SK-N-MC (cell line): ENCODE results near the gene FAM50A.
A peak's percentile ranks its signal among the peaks of the same experiment; 100 is the strongest.
"Not testable (repeated sequence)": the region's sequence is repeated elsewhere in the genome, so short reads cannot be mapped to it uniquely, and the experiment has no call there.

Experiments
- DNase-seq: peaks from one replicate; pipeline ENCODE4 v3.0.0-alpha.2; 2011; ENCODE audit warnings: low read depth, low spot score
- H3K27ac ChIP-seq: fragments of 200-600 bp; sonication (generic); 2 replicates; pipeline ENCODE4 v1.5.1; 2016; ENCODE audit warnings: mixed run types
- H3K36me3 ChIP-seq: fragments of 200-600 bp; sonication (generic); 2 replicates; pipeline ENCODE4 v1.6.1; 2017; ENCODE audit warnings: antibody characterized with exemption, low read length, mixed read lengths; ENCODE audit not compliant: insufficient read depth
- H3K4me3 ChIP-seq: fragments of 200-600 bp; sonication (generic); 2 replicates; pipeline ENCODE4 v1.5.1; 2016
- H3K9ac ChIP-seq: fragments of 200-600 bp; sonication (generic); 2 replicates; pipeline ENCODE4 v1.8.0; 2017; ENCODE audit warnings: mixed run types, mixed read lengths; ENCODE audit not compliant: insufficient read length
- H3K9me3 ChIP-seq: fragments of 200-600 bp; sonication (generic); 2 replicates; pipeline ENCODE4 v1.6.1; 2017; ENCODE audit warnings: low read depth, mild to moderate bottlenecking, antibody characterized with exemption, low read length, moderate library complexity, mixed read lengths
- EZH2 ChIP-seq: fragments of 200-600 bp; sonication (generic); IDR thresholded peaks from one replicate; pipeline ENCODE4 v1.6.1; 2017; ENCODE audit warnings: antibody characterized with exemption
- FOXP2 ChIP-seq: optimal IDR thresholded peaks from 2 replicates; pipeline ENCODE3; 2011; ENCODE audit warnings: mild to moderate bottlenecking, moderate library complexity; ENCODE audit not compliant: insufficient read depth; ENCODE audit errors: extremely low read length, control extremely low read depth
- POLR2AphosphoS5 ChIP-seq: IDR thresholded peaks from 2 replicates; pipeline ENCODE4 v1.6.1; 2012; ENCODE audit warnings: mild to moderate bottlenecking, low read depth, low read length, borderline replicate concordance

FAM50A gene

GRCh38 chrX:154443992-154444754, at the start of gene FAM50A:
Gene FAM50A (plus strand): TSS chrX:154444141. CDS start chrX:154444236, 95 bp downstream.
- Histone ChIP-seq H3K36me3 (peaks cover 4% of the 10 kb centered on the region; the same call in 1 of the 2 replicates), H3K27ac (peak within 1 kb of the TSS; percentile 50; the same call in 1 of the 2 replicates), H3K9me3 (no peaks in the 10 kb centered on the region), H3K9ac (peak within 1 kb of the TSS; percentile 81), H3K4me3 (peak within 1 kb of the TSS; percentile 78)
- DNase-seq: no peak
- TF ChIP-seq FOXP2 (no peak), EZH2 (no peak), POLR2AphosphoS5 (no peak)

GRCh38 chrX:154396363-154396762, 47.6 kb upstream of the FAM50A start:
- H3K4me3 ChIP-seq, H3K27ac ChIP-seq, H3K9me3 ChIP-seq, DNase-seq, H3K9ac ChIP-seq: not testable (repeated sequence)
- peaks cover 26% of the 10 kb centered on the region for H3K36me3 ChIP-seq

GRCh38 chrX:154396973-154397887, 46.7 kb upstream of the FAM50A start:
- Histone ChIP-seq H3K4me3 (peak overlapping the region; percentile 94), H3K9me3 (no peaks in the 10 kb centered on the region), H3K36me3 (peaks cover 26% of the 10 kb centered on the region), H3K27ac (peak overlapping the region; percentile 86), H3K9ac (peak overlapping the region; percentile 93)
- TF ChIP-seq POLR2AphosphoS5 (no peak), EZH2 (no peak), FOXP2 (no peak)
- no peak for DNase-seq

GRCh38 chrX:154397888-154398667, 45.9 kb upstream of the FAM50A start, which contains the start of gene RPL10:
Gene RPL10 (plus strand): TSS chrX:154398377. CDS start chrX:154398520, 143 bp downstream.
- Histone ChIP-seq H3K36me3 (peaks cover 26% of the 10 kb centered on the region), H3K9ac (peak within 1 kb of the TSS; percentile 100), H3K4me3 (peak within 1 kb of the TSS; percentile 94), H3K9me3 (no peaks in the 10 kb centered on the region), H3K27ac (peak within 1 kb of the TSS; percentile 98)
- peak; percentile 99 for TF ChIP-seq POLR2AphosphoS5
- TF ChIP-seq FOXP2: no peak
- DNase-seq: peak; percentile 72

- peak; percentile 48 for DNase-seq
- no peaks in the 10 kb centered on the region for H3K9me3 ChIP-seq
- H3K36me3 ChIP-seq: peaks cover 26% of the 10 kb centered on the region
- H3K4me3 ChIP-seq: peak overlapping the region; percentile 94
- H3K9ac ChIP-seq: peak overlapping the region; percentile 100
- peak overlapping the region; percentile 98 for H3K27ac ChIP-seq
- peak; percentile 4; the same call in 1 of the 2 replicates for TF ChIP-seq POLR2AphosphoS5
- no peak for TF ChIP-seq EZH2
- TF ChIP-seq FOXP2: no peak
Measured at GRCh38 chrX:154398668-154399526, 45.0 kb upstream of the FAM50A start.

GRCh38 chrX:154399527-154400368, 44.2 kb upstream of the FAM50A start:
- DNase-seq: no peak
- Histone ChIP-seq H3K4me3 (peak overlapping the region; percentile 94), H3K9ac (peak overlapping the region; percentile 100), H3K9me3 (no peaks in the 10 kb centered on the region), H3K36me3 (peaks cover 26% of the 10 kb centered on the region), H3K27ac (peak overlapping the region; percentile 98)
- TF ChIP-seq POLR2AphosphoS5 (0 out of 2 replicates have a peak, but pooled peaks have one; percentile 4), EZH2 (no peak), FOXP2 (no peak)

- not testable (repeated sequence) for H3K9ac ChIP-seq, H3K27ac ChIP-seq
Measured at GRCh38 chrX:154400369-154400817, 43.5 kb upstream of the FAM50A start.

More at GRCh38 chrX:154400369-154400817, 43.5 kb upstream of the FAM50A start:
- not testable (repeated sequence) for H3K9me3 ChIP-seq, DNase-seq
- H3K36me3 ChIP-seq: peaks cover 26% of the 10 kb centered on the region
- H3K4me3 ChIP-seq: peak overlapping the region; percentile 94
